ENCODE results near the gene DAPK1.
"Not testable (repeated sequence)": the region's sequence is repeated elsewhere in the genome, so short reads cannot be mapped to it uniquely, and the experiment has no call there.

DAPK1 gene

DNA sequence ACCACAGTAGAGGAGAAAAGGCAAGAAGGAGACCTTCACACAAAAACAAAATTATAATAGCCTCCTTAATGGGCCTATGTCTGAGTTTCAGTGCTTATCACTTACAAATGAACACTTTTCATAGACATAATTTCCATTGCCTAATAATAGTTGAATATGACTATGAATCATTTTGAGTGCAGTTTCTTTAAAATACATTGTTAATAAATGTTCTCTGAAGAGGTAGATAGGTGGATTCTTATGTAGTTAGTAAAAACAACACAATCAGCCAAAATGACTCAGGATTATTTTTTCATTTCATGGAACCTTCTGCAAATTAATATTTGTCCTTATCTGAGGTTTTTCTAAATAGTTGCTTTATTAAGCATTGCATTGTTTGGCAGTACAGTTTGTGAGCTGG is 45.6 kb downstream of the DAPK1 start:
- DNase-seq (ENCODE audit: low read depth in 2 of 2) = no peak

DNA sequence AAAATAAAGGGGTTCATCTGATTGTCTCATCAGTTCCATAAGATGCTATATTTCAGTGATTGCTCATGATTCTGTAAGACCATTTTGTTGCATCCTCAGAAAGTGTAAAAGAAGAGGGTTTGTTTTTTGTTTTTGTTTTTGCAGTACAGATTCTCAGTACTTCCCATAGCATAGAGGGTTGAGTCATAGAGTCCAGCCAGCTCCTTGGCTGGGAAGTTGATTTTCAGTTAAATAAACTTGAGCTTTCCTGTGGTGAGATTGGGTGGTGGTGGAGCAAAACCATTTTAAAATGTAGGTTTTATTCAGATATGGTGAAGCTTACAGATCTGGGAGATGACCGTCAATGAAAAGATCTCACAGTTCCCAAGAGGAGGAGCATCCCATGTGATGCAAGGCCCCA is 48.2 kb downstream of the DAPK1 start:
- no peak for DNase-seq (ENCODE audit: low read depth in 2 of 2)

DNA sequence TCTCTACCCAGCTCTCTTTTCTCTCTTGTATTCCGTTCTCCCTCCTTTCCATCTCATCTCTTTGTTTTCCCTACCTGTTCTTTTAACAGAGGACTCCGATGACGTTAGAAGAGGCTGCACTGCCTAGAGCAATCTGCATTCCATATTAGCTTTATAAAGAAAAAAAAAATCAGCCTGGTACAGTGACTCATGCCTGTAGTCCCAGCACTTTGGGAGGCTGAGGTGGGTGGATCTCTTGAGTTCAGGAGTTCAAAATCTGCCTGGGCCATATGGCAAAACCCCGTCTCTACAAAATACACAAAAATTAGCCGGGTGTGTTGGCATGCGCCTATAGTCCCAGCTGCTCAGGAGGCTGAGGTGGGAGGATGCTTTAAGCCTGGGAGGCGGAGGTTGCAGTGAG is 49.0 kb downstream of the DAPK1 start:
- no peak for DNase-seq (ENCODE audit: low read depth in 2 of 2)

DNA sequence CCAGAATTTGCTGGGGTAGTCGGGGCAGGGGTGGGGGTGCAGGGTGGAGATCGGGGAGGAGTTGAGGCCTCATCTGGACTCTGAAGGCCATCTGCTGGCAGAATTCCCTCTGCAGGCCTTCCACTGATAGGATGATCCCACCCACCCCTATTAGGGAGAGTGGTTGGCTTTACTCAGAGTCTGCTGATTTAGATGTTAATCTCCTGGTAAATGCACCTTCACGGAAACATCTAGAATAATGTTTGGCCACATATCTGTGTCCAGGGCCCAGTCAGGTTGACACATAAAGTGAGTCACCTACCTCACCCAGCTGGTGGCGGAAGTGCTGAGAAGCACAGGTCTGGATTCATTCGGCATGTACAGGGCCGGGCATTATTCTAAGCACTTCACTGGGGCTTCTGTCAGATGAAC is 50.0 kb downstream of the DAPK1 start:
- DNase-seq (ENCODE audit: low read depth in 2 of 2) = no peak

DNA sequence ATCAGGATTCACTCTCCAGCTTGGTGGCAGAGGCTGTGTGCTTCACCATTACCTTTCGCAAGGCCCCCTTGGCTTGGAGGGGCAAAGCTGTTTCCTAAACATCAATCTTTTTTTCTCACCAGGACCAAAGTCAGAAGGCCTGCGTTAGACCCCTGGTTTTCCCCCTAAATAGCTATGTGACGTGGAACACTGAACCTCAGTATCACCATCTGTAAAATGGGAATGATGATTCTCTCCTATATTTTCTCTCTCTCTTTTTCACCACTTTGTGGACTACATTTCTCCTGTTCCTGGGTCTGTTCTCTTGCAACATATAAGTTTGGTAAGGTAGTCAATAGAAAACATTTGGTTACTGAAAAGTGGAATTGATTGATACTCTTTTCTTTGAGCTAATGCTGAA is 50.5 kb downstream of the DAPK1 start:
- DNase-seq (ENCODE audit: low read depth in 2 of 2) = no peak

DNA sequence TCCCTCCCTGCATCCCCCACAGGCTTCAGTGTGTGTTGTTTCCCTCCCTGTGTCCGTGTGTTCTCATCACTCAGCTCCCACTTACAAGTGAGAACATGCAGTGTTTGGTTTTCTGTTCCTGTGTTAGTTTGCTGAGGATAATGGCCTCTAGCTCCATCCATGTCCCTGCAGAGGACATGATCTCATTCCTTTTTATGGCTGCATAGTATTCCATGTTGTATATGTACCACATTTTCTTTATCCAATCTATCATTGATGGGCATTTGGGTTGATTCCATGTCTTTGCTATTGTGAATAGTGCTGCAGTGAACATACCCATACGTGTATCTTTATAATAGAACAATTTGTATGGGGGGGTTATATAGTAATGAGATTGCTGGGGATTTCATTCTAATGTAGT is 51.4 kb downstream of the DAPK1 start:
- DNase-seq (ENCODE audit: low read depth in 2 of 2) = not testable (repeated sequence)

DNA sequence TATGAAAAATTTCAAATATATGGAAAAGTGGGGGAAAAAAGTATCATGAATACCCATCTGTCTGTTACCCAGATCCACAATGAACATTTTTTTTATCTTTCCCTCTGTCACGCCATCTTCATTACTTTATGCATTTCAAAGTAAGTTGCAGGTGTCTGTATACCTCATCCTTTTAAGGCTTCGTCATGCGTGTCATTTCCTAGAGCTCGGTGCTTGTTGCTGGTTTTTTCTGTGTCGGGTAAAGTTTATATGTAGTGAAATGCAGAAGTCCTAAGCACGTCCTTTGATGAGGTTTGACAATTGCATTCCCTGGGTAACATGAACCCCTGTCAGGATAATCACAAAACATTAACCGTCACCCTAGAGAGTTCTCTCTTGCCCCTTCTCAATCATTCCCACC is 52.1 kb downstream of the DAPK1 start:
- DNase-seq (ENCODE audit: low read depth in 2 of 2) = no peak

DNA sequence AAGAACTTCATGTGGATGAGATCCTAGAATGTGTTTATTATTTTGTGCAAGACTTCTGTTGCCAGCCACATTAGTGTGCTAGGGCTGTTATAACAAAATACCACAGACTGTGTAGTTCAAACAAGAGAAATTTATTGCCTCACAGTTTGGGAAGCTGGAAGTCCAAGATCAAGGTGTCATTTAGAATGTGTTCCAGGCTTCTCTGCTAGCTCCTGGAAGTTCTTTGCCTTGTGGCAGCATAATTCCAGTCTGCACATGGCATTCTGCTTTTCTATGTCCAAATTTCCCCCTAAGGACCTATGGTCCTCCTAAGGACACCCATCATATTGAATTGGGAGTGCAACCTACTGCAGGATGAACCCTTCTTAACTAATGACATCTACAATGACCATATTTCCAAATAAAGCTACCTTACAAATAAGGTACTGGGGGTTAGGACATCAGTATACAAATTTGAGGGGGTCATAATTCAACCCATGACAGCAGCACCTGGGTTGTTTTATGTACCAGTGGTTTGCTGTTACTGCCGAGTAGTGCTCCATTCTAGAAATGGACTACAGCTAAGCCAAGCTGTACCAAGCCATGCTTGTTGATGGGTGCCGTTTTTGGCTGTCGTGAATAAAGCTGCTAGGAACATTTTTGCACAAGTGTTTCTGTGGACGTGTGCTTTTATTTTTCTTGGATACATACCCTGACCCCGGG is 52.7 kb downstream of the DAPK1 start:
- no peak for DNase-seq (ENCODE audit: low read depth in 2 of 2)

DNA sequence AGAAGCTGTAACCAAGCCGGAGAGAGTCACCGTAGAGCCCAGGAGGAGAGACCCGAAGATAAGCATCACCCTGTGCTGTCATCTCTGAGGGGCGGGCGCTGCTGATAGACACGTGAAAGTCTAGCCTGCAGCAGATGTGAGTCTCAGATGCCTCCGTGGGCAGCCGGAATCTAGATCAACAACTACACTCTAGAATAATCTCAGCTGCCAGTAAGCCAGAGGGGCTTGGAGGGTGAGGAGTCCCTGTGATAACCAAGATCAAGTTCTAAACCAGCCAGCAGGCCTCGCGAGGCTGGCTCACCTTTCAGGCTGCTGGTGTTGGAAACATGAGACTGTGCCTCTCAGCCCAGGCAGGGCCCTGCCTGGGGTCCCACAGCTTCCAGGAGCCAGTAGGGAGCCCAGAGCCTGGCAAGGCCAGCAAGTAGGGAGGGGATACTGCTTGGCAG is 54.1 kb downstream of the DAPK1 start:
- DNase-seq (ENCODE audit: low read depth in 2 of 2) = no peak

DNA sequence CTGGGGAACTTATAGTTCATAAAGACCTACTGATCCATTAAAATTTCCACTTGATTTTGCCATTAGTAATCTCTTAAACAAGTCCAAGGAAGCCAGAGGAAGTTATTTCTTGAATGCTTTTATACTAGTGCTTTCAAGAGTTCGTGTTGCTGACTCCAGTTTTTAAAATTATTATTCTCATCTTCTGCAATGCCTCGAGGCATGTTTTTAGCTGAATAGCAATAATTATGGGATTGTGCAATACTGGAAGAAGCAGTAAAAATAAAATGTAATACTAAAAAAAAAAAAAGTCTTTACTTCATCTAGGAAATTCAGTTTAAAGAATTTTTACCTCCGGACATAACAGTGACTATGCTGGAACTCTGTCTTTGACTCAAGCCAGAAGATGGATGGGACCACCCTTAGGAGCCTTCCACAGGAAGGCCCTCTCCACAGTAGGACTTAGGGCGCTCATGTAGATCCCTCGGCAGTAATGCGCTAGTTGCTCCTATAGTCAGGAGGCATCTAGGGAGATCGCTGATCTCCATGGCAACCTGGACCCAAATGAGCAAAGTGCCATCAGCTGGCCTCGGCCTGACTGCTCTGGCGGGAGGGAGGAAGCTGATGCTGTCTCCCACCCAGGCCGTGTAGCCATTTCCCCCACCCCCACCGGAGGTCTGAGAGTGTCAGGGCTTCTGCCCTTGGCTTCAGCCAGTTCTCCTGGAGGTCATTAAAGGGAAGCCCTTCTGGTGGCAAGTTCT is 56.7 kb downstream of the DAPK1 start:
- DNase-seq (ENCODE audit: low read depth in 2 of 2) = no peak

DNA sequence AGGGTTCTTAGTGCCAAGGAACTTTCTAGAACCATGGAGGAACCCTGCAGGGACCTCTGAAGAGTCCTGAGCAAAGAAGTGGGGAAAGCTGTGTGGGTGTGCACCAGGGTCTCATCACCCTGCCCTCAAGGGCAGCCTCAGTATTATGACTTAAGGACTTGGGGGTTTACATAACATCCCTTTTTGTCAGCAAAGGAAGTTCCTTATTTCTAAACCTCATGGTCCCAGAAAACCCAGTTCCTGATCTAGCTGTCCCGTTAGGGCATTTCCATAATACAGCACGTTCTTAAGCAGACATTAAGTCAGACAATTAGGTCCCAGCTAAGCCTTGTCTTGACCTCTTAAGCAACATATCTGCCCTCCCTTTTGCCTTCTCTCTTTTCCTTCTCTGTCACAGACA is 57.3 kb downstream of the DAPK1 start:
- DNase-seq (ENCODE audit: low read depth in 2 of 2) = no peak

DNA sequence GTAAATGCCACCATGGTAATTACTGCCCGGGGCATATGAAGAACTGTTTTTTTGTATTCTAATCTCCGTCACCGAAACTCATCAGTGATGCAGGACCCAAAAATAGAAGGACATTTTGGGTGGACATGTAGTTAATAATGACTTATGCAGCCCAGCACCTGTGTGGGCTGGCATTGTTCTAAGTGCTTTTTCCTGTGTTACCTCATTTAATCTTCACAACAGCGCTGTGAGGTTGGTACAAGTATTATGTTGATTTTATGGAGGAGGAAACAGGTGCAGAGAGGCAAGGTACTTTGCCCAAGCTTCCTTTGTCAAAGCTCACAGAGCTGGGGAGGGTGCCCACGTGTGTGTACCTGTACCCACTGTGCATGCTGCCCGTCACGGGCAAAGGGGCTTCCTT is 58.4 kb downstream of the DAPK1 start:
- DNase-seq (ENCODE audit: low read depth in 2 of 2) = no peak

DNA sequence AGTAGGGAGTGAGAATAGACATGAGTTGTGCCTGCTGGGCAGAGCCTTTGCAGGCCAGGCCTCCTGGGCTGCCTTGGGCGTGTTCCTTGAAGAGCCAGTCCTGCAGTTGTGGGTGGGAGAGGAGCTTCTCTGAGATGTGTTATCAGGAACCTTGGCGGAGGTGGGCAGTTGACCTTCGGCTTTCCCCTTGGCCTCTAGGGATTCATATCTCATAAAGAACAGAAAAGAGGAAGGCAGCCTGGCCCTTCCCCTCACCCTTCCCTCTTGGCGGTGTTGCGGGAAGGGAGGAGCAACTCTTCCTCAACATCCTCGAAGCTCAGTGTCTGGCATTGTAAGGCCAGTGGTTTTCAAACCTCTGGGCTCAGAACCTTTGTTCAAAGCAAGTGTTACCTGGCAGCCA is 59.2 kb downstream of the DAPK1 start:
- no peak for DNase-seq (ENCODE audit: low read depth in 2 of 2)

DNA sequence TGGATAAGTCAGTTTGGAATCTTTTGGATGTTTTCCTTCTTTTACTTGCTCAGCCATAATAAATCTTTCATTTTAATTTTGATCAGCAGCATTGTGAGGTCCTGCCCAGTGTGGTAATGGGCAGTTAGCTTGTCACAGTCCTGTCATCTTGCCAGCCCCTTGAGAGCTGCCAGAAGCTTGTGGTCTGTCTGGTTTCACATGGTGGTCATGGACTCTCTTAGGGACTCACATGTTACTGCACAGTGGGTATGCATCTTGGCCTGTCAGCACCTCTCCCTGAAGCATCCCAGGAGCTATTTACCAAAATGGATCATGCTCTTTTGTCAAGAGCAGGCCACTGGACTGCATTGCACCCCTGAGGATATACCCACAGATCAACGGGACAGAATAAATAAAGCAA is 60.3 kb downstream of the DAPK1 start:
- no peak for DNase-seq (ENCODE audit: low read depth in 2 of 2)

DNA sequence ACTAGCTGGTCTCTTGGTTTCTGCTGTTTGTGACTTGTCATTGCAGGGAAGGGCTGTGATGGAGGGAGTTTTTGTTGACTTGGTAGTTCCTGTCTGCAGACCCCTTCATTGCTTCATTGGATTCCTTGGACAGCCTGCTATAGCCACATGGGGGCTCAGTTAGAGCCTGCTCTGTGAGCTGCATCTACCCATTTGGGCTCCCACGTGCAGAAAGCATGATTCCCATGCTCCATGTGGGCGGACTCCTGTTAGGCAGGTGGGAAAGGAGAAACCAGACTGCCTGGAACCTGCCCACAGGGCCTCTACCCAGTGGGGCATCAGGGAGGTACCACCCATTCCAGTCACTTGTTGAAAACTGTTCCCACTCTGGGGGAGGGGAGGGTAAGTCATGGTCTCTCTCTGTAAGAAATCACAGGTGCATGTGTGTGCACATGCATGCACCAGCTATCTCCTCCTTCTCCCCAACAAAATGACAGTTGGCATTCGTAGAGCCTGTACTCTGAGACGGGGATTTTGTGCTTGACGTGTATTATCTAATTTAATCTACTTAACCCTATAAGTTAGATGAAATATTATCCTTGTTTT is 61.0 kb downstream of the DAPK1 start:
- DNase-seq (ENCODE audit: low read depth in 2 of 2) = no peak

DNA sequence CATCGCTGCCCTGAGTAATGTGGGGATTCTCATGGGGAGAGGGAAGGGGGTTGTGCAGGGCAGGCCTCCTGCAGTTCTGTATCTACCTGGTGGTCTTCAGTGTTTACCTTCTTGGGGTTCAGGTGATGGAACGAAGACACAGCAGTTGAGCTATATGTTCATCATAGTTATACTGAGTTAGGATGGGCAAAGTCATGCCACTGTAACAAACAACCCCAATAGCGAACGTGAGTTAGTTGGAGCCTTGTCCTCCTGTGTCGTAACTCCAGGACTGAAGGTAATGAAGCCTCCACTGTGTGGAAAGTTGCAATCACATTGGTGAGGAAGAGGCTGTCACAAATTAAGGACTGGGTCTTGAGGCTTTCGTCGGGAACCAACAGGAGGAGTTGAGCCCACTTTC is 64.4 kb downstream of the DAPK1 start:
- no peak for DNase-seq (ENCODE audit: low read depth in 2 of 2)

DNA sequence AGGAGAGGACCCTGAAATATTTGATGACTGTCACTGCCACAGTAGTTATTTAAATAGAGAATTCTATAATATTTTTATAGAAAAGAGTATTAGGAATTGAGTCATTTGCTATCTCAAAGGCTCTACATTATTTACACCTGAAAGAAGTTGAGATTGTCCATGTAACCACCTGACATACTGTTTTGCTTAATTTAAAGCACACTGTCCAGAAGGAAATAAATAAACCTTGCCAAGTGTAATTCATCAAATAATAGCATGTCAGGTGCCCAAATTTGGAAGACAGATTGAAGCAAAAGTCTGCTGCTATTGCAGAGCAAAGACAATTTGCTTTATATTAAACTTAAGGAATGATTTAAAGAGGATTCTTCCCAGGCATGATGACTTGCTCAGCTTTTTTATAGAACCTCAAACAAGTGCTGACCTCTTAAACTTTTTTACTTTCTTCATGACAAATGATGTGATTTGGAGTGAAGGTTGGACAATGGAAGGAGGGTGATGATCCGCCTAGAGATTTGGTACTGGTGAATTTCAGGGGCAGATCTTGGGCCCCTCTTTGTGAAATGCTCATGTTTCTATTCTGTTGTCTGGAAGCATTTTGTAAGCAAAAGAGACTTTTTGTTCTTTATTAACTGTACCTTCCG is 65.0 kb downstream of the DAPK1 start:
- no peak for DNase-seq (ENCODE audit: low read depth in 2 of 2)

DNA sequence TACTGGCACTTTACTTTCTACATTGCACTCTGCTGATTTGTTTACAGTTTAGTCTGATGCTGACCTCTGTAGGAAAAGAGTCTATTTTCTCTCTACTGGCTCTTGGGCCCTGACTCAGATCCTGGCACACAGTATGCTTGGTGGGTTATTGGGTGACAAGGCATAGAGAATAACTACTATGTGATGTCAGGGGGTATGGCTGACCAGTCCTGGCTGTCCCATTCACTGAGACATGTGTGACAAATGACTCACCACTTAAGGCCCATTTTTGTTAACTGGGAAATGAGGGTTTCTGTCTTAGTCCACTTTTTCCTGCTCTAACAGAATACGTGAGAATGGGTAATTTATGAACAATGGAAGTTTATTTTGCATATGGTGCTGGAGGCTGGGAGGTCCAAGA is 66.4 kb downstream of the DAPK1 start:
- DNase-seq (ENCODE audit: low read depth in 2 of 2) = no peak

DNA sequence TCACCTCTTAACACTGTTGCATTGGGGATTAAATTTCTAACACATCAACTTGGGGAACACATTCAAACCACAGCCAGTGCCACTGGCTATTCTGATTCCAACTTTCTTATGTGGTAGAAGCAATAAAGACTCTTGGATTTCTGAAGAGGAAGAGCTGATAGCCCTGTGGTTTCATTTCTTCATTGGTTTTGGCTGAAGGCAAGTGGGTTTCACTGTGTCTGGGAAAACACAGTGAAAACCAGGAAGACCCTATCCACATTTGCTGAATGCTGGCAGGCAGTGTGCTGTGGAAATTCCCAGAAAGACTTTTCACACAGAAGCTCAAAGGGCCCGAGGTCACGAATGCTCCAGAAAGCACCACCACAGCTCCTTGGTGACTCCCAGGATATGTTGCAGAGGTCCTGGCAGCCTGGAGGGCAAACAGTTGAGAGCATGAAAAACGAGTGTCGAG is 67.1 kb downstream of the DAPK1 start:
- no peak for DNase-seq (ENCODE audit: low read depth in 2 of 2)

DNA sequence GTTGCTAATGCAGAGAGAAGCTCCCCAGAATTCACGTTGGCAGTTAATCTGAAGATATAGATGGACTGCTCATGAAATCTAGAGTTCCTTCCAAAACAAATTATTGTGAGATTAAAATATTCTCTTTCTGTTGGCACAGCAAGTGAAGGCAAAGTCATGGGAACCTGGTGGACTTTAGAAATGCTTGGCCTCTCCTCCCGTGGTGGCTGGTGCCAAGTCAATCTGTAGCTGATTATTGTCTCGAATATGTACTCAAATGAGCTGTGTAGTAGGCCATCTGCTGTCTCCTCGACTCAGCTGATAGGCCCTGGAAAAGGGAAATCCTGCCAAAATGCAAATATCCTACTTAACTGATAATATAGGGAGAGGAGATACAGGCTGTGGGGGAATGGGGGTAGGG is 69.3 kb downstream of the DAPK1 start:
- DNase-seq (ENCODE audit: low read depth in 2 of 2) = no peak

DNA sequence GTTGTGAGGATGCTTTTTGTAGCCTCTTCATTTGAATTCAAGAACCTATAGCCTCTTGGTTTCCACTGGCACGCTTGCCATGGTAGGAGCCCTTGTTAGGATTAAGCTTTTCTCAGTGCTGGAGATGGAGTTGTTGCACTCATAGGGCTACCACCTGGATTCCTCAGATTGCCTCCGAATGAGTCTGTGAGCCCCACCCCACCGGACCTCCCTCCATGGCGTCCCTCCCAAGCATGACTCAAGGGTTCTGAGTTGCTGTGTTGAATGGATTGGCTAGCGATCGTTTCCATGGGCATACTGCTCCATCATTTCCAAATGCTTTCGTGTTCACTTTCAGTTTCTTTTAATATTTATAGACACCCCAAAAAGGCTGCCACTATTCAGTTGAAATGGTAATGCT is 69.9 kb downstream of the DAPK1 start:
- DNase-seq (ENCODE audit: low read depth in 2 of 2) = no peak

DNA sequence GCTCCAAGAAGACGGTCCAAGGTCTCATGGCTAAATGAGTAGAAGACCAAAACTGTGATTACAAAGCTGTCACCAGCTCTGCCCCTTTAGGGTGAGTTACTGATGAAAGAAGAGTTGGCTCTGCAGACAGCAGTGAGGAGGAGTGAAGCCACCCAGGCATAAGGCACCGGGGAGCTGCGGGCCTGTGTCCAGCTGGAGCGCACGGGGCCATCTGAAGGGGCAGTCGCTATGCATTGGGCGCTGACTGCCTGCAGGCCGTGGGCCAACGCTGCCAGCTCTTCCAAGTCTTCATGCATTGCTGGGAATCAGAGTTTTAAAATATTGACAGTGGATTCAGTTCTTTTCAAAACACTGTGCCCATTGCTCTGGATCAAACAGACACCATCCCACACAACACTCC is 70.3 kb downstream of the DAPK1 start:
- no peak for DNase-seq (ENCODE audit: low read depth in 2 of 2)

DNA sequence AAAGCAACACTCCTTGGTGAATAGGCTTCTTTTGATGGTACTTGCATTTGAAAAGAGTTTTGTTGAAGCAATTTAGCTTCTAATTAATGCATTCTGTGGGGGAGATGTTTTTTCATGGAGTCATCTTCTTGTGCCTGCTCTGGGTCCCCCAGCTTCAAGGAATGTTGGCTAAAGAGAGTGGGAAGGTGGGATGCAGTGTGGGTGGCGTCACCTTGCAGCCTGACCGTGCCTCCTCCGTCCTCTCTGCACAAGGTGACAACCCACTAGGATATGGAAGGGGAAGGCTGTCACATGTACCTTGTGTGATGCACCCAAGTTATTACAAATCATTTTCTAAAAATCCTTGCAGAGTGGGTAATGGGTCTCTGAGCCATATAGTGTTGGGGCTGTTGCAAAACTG is 70.7 kb downstream of the DAPK1 start:
- DNase-seq (ENCODE audit: low read depth in 2 of 2) = no peak
